ENCODE data around the gene AASDHPPT. TPM values are rescaled to one million over a fixed set of nuclear protein-coding genes. Genes with fewer than 3 reads are reported as not detected.
A peak's percentile ranks its signal among the peaks of the same experiment; 100 is the strongest.

AASDHPPT gene
- total and polyA plus RNA-seq, 12 donors = 13.2 to 46.7 (median 38.1) TPM

DNA sequence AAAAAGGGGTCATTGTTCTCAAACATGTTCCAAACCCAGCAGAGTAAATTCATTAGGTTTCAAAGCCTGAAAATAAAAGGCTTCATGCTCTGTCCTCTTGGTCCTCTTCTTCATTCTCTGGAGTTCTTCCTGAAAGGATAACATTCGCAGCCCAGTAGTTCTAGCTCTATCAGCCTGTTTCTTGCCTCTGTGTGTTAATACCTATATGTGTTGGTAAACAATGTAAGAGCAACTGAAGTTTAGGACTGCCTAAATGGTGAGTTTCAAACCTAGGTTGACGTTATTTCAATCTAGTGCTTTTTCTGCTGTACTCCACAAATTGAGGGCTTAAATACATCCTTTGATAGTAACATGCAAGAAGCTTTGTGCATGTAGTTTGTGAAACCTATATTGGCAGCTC, 9.4 kb downstream of the AASDHPPT start:
- peak overlapping the region in 2 of 10 donors; percentile 4 to 24 for H3K27ac ChIP-seq
- WGBS, 2 donors = 56% methylated on average over 2 of the region's 2 CpGs
- ATAC-seq (no peak), DNase-seq (no peak)
- TF ChIP-seq, protein P1, sequence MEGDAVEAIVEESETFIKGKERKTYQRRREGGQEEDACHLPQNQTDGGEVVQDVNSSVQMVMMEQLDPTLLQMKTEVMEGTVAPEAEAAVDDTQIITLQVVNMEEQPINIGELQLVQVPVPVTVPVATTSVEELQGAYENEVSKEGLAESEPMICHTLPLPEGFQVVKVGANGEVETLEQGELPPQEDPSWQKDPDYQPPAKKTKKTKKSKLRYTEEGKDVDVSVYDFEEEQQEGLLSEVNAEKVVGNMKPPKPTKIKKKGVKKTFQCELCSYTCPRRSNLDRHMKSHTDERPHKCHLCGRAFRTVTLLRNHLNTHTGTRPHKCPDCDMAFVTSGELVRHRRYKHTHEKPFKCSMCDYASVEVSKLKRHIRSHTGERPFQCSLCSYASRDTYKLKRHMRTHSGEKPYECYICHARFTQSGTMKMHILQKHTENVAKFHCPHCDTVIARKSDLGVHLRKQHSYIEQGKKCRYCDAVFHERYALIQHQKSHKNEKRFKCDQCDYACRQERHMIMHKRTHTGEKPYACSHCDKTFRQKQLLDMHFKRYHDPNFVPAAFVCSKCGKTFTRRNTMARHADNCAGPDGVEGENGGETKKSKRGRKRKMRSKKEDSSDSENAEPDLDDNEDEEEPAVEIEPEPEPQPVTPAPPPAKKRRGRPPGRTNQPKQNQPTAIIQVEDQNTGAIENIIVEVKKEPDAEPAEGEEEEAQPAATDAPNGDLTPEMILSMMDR (IDR thresholded peaks at IDR 0.05) = no peak
- no peaks in the 10 kb centered on the region for H3K9me3 ChIP-seq
- intact Hi-C loops (cut with DNase I) = no loop called here
- H3K4me1 ChIP-seq = peaks cover 0 to 63% (median 37%) of the 10 kb centered on the region in 9 donors
- H3K27me3 ChIP-seq = no peaks in the 10 kb centered on the region
- H3K36me3 ChIP-seq = peaks cover 0 to 66% (median 6%) of the 10 kb centered on the region in 9 donors
- no peak overlapping the region for H3K4me3 ChIP-seq

DNA sequence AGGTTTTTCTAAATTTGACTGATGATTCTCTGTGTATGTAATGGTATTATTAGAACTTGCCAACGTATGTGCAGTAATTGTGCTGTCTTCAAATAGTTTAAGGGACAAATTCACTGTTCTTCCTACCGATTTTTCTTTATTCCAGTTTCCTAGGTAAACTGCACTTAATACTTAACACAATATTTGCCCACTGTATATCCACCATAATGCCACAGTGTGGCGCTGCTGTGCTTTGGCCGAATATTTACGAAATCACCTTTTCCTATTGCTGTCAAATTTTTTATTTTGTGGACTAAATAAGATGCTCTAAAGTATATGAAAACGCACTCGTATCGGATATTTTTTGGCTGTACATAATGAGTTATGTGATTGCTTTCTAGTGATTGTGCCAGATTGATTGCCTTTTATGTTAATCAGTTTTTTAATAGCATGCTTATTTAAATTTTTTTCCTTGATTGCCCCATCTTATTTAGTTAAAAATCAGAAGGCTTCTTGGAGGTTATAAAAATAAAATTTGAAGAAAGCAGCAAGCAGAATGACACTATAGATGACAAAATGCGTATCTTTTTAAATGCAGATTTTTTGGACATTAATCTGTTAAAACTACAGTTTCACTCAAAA, 10.5 kb downstream of the AASDHPPT start:
- intact Hi-C loops (cut with DNase I) = no loop called here
- H3K9me3 ChIP-seq = no peaks in the 10 kb centered on the region
- no peaks in the 10 kb centered on the region for H3K27me3 ChIP-seq
- DNase-seq (peak; percentile 11 to 19), ATAC-seq (peak in 2 of 8 donors; percentile 46 to 47)
- peaks cover 0 to 66% (median 14%) of the 10 kb centered on the region in 9 donors for H3K36me3 ChIP-seq
- peaks cover 0 to 52% (median 34%) of the 10 kb centered on the region in 9 donors for H3K4me1 ChIP-seq
- H3K27ac ChIP-seq = no peak overlapping the region
- 38 to 51% methylated on average over 9 of the region's 9 CpGs for WGBS, 2 donors
- TF ChIP-seq, protein P1 (IDR thresholded peaks at IDR 0.05) = peak; percentile 51 to 87 (median 73)
- no peak overlapping the region for H3K4me3 ChIP-seq

DNA sequence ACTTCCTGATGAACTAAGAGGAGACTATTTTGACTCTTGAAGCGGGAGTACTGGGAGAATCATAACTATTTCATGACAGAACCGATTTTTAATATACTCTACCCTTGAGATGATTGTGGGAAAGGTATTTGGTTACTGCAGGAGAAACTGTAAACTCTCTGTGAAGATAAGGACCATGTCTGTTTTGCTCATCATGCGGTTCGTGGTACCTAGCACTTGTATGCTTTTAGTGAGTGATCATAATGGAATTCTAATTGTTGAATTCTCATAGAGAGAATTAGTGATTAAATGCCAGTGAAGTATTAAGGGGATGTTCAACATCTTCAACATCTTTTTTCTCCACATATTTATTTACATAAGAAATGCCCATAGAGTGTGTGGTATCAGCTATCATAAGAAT, 11.4 kb downstream of the AASDHPPT start:
- intact Hi-C loops (cut with DNase I) = no loop called here
- no peak for DNase-seq
- Histone ChIP-seq H3K4me1 (peaks cover 0 to 50% (median 34%) of the 10 kb centered on the region in 9 donors), H3K27me3 (no peaks in the 10 kb centered on the region), H3K36me3 (peaks cover 0 to 66% (median 16%) of the 10 kb centered on the region in 9 donors), H3K9me3 (no peaks in the 10 kb centered on the region), H3K27ac (no peak overlapping the region), H3K4me3 (no peak overlapping the region)
- TF ChIP-seq, protein P1 (IDR thresholded peaks at IDR 0.05) = no peak
- no peak for ATAC-seq
- 67 to 77% methylated on average over 4 of the region's 4 CpGs for WGBS, 2 donors

DNA sequence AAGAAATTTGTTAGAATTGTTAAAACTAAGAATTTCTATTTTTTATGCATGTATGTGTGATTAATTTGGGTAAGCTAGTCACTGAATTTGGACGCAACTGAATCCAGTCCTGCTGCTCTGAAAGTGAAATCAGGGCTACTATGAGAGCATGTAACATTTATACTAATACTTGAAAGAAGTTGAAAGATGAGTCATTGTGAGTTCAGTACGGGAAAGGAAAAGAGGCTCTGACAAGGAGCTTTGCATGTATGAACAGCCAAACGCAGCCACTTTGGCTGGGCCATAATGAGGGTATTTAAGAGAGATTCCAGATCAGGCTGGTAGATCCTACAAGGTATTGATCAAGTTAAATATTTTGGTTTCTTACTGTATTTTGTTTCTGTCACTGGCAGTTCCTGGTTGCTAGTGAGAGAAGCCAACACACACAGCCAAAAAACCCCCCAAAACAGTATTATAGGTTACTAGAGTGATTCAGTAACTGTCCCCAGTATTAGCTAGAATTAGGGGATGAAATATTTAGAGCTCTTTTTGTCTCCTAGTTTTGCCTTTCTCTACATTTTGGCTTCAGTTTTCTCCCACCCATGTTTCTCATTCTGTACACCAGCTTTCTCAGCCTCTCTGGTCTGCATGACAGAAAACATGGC, 14.1 kb downstream of the AASDHPPT start:
- WGBS, 2 donors = 74 to 86% methylated on average over 3 of the region's 3 CpGs
- DNase-seq = no peak
- Histone ChIP-seq H3K36me3 (peaks cover 0 to 69% (median 37%) of the 10 kb centered on the region in 9 donors), H3K4me1 (peaks cover 0 to 47% (median 30%) of the 10 kb centered on the region in 9 donors), H3K4me3 (no peak overlapping the region), H3K27ac (no peak overlapping the region), H3K9me3 (no peaks in the 10 kb centered on the region), H3K27me3 (no peaks in the 10 kb centered on the region)
- intact Hi-C loops (cut with DNase I) = loop anchor here in 1 of 10 donors (10.0 kb wide), 1 partner anchor 943 kb away; no protein-coding TSS in a partner anchor
- peak in 1 of 8 donors; percentile 24 for ATAC-seq
- TF ChIP-seq, protein P1 (IDR thresholded peaks at IDR 0.05) = no peak

All from heart right ventricle (tissue), 16 donors.